ENCODE measurements around the gene TRIM23.

- TF ChIP-seq POLR2A (IDR thresholded peaks at IDR 0.05) (no peak), POLR2AphosphoS5 (IDR thresholded peaks at IDR 0.05; ENCODE audit: insufficient read depth in 1 of 2, low read depth in 1 of 2) (no peak)
- TF ChIP-seq, protein P1, sequence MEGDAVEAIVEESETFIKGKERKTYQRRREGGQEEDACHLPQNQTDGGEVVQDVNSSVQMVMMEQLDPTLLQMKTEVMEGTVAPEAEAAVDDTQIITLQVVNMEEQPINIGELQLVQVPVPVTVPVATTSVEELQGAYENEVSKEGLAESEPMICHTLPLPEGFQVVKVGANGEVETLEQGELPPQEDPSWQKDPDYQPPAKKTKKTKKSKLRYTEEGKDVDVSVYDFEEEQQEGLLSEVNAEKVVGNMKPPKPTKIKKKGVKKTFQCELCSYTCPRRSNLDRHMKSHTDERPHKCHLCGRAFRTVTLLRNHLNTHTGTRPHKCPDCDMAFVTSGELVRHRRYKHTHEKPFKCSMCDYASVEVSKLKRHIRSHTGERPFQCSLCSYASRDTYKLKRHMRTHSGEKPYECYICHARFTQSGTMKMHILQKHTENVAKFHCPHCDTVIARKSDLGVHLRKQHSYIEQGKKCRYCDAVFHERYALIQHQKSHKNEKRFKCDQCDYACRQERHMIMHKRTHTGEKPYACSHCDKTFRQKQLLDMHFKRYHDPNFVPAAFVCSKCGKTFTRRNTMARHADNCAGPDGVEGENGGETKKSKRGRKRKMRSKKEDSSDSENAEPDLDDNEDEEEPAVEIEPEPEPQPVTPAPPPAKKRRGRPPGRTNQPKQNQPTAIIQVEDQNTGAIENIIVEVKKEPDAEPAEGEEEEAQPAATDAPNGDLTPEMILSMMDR (IDR thresholded peaks at IDR 0.05) = no peak
These were observed 22.8 kb upstream of the TRIM23 start for GRCh38 chr5:65646938-65647337.
